IPS-NIHi11 (cell line): Measurements from ENCODE around the gene OSR1.
"Not testable (repeated sequence)": the region's sequence is repeated elsewhere in the genome, so short reads cannot be mapped to it uniquely, and the experiment has no call there.

ENCODE experiments used
- DNase-seq: peaks from one replicate; pipeline ENCODE4 v3.0.0; 2012; ENCODE audit warnings: mixed read lengths, low spot score

Gene OSR1

GRCh38 chr2:19358242-19359020 is at the start of gene OSR1:
Gene OSR1 (minus strand): TSS chr2:19358623. CDS start chr2:19353805, 4,818 bp downstream.
- peak; percentile 76 for DNase-seq

- DNase-seq, result no peak
Measured at GRCh38 chr2:19403785-19404184, 45.4 kb upstream of the OSR1 start.

- DNase-seq, result no peak
Measured at GRCh38 chr2:19392191-19392590, 33.8 kb upstream of the OSR1 start.

GRCh38 chr2:19389469-19389868 is 31.0 kb upstream of the OSR1 start:
- not testable (repeated sequence) for DNase-seq

GRCh38 chr2:19380532-19380931 is 22.1 kb upstream of the OSR1 start:
- no peak for DNase-seq

GRCh38 chr2:19378939-19379338 is 20.5 kb upstream of the OSR1 start:
- no peak for DNase-seq

- DNase-seq, result no peak
Measured at GRCh38 chr2:19377717-19378116, 19.3 kb upstream of the OSR1 start.

- DNase-seq, result no peak
Measured at GRCh38 chr2:19373352-19373751, 14.9 kb upstream of the OSR1 start.

GRCh38 chr2:19371996-19372582 is 13.7 kb upstream of the OSR1 start:
- DNase-seq, result no peak

- no peak for DNase-seq
Measured at GRCh38 chr2:19369341-19369955, 11.0 kb upstream of the OSR1 start.

- DNase-seq, result no peak
Measured at GRCh38 chr2:19368760-19369159, 10.3 kb upstream of the OSR1 start.

- DNase-seq, result no peak
Measured at GRCh38 chr2:19367326-19367725, 8.9 kb upstream of the OSR1 start.

- DNase-seq, result no peak
Measured at GRCh38 chr2:19365126-19365525, 6.7 kb upstream of the OSR1 start.

GRCh38 chr2:19364014-19364413 is 5.6 kb upstream of the OSR1 start:
- no peak for DNase-seq

GRCh38 chr2:19363474-19363778 is 5.0 kb upstream of the OSR1 start:
- DNase-seq, result no peak

GRCh38 chr2:19362755-19363473 is 4.5 kb upstream of the OSR1 start:
- DNase-seq, result peak; percentile 66

- no peak for DNase-seq
Measured at GRCh38 chr2:19362094-19362754, 3.8 kb upstream of the OSR1 start.

GRCh38 chr2:19361325-19361990 is 3.0 kb upstream of the OSR1 start:
- DNase-seq, result peak; percentile 26

- DNase-seq, result no peak
Measured at GRCh38 chr2:19360966-19361321, 2.5 kb upstream of the OSR1 start.

- no peak for DNase-seq
Measured at GRCh38 chr2:19360266-19360965, 2.0 kb upstream of the OSR1 start.

GRCh38 chr2:19359456-19359855 is 1.0 kb upstream of the OSR1 start:
- DNase-seq, result no peak
